ENCODE results near the gene AURKAIP1. TPM values are rescaled to one million over a fixed set of nuclear protein-coding genes. Genes with fewer than 3 reads are reported as not detected.

Gene AURKAIP1
- polyA plus RNA-seq, 1 of the 3 experiments (the other 2 are of a cell fraction) = 214 TPM

GRCh38 chr1:1353389-1354151 is 21.4 kb downstream of the AURKAIP1 start:
- Histone ChIP-seq H3K9ac (no peak overlapping the region), H3K27ac (ENCODE audit: low read depth in 2 of 2, low read length in 1 of 2) (no peak overlapping the region), H3F3A (replicated peaks; ENCODE audit: insufficient read depth) (peaks cover 5% of the 10 kb centered on the region), H2AFZ (ENCODE audit: low read depth) (no peak overlapping the region), H3K4me3 (ENCODE audit: low read depth in 2 of 2, low read length in 1 of 2) (no peak overlapping the region), H3K27me3 (ENCODE audit: insufficient read depth) (no peaks in the 10 kb centered on the region), H3K9me3 (no peaks in the 10 kb centered on the region), H3K79me2 (ENCODE audit: insufficient read depth) (peaks cover 3% of the 10 kb centered on the region; the same call in 1 of the 2 replicates), H3K9me2 (no peaks in the 10 kb centered on the region), H3K36me3 (replicated peaks in 1 of 2; ENCODE audit: control insufficient read depth in 1 of 2, insufficient read depth in 2 of 2, low read length in 1 of 2) (no peaks in the 10 kb centered on the region), H3K4me1 (ENCODE audit: control insufficient read depth in 1 of 2, insufficient read depth in 2 of 2, low read depth in 1 of 2, low read length in 1 of 2) (peaks cover 0 to 41% of the 10 kb centered on the region in 2 experiments; a peak in 1 of 4 replicates), H3K4me2 (no peak overlapping the region), H4K20me1 (ENCODE audit: insufficient read depth) (no peaks in the 10 kb centered on the region)
- 83% methylated on average over 5 of the region's 28 CpGs for WGBS (ENCODE audit: low lambda C conversion rate)
- TF ChIP-seq MEF2A (IDR thresholded peaks at IDR 0.05; ENCODE audit: borderline replicate concordance, low read depth) (no peak), FOXJ3 (CRISPR knock-in tag; IDR thresholded peaks at IDR 0.05) (no peak), TEAD4 (IDR thresholded peaks at IDR 0.05; ENCODE audit: borderline replicate concordance, insufficient read depth) (no peak), ELF1 (IDR thresholded peaks at IDR 0.05) (no peak), RAD21 (IDR thresholded peaks at IDR 0.05; ENCODE audit: low read length) (no peak), MAX (IDR thresholded peaks at IDR 0.05; ENCODE audit: low read depth) (no peak), RXRA (IDR thresholded peaks at IDR 0.05; ENCODE audit: borderline replicate concordance, low read depth) (no peak), MXI1 (IDR thresholded peaks at IDR 0.05; ENCODE audit: low read depth, low read length) (no peak), EZH2phosphoT487 (IDR thresholded peaks at IDR 0.05; ENCODE audit: borderline replicate concordance, low read depth) (no peak), POLR2AphosphoS5 (IDR thresholded peaks at IDR 0.05; ENCODE audit: low read depth, low read length) (no peak), CHD2 (IDR thresholded peaks at IDR 0.05; ENCODE audit: low read length, partially characterized antibody) (no peak), FOSL2 (IDR thresholded peaks at IDR 0.05; ENCODE audit: borderline replicate concordance, low read depth) (no peak), ZBTB33 (IDR thresholded peaks at IDR 0.05; ENCODE audit: borderline replicate concordance, low read depth) (no peak), JUND (IDR thresholded peaks at IDR 0.05) (no peak), NRF1 (IDR thresholded peaks at IDR 0.05; ENCODE audit: low read depth, low read length) (no peak), SIN3A (IDR thresholded peaks at IDR 0.05; ENCODE audit: borderline replicate concordance, low read depth, low read length) (no peak), SMC3 (IDR thresholded peaks at IDR 0.05; ENCODE audit: low read depth, low read length) (no peak), IRF3 (IDR thresholded peaks at IDR 0.05; ENCODE audit: low read depth, low read length) (no peak)
- no peak for DNase-seq
- ChIA-PET POLR2A (no interaction called here), CTCF (interaction anchor here (0.6 to 5.1 kb wide), 3 partner anchors 8 to 24 kb away, joined by 3 to 48 read pairs (median 10); no protein-coding TSS in a partner anchor)
